Testis (tissue), 3 donors: ENCODE measurements around the gene PRODH. TPM values are rescaled to one million over a fixed set of nuclear protein-coding genes. Genes with fewer than 3 reads are reported as not detected.
"Not testable (repeated sequence)": the region's sequence is repeated elsewhere in the genome, so short reads cannot be mapped to it uniquely, and the experiment has no call there.

ENCODE experiments used
- DNase-seq: peaks from one replicate; pipeline ENCODE4 v3.0.0-alpha.2; 2019
- H3K27ac ChIP-seq, 2 donors: fragments of 200-600 bp; sonication (generic); one replicate each; pipeline ENCODE4 v1.5.1; 2019
- H3K27me3 ChIP-seq: fragments of 200-600 bp; sonication (generic); one replicate; pipeline ENCODE4 v1.5.1; 2019
- H3K36me3 ChIP-seq: fragments of 200-600 bp; sonication (generic); one replicate; pipeline ENCODE4 v1.5.1; 2017; ENCODE audit warnings: low read depth; ENCODE audit errors: missing control alignments
- H3K4me1 ChIP-seq: fragments of 200-600 bp; sonication (generic); one replicate; pipeline ENCODE4 v1.5.1; 2019
- H3K4me3 ChIP-seq, 2 donors: fragments of 200-600 bp; sonication (generic); one replicate each; pipeline ENCODE4 v1.5.1; 2017 to 2019
- H3K9me3 ChIP-seq: fragments of 200-600 bp; sonication (generic); one replicate; pipeline ENCODE4 v1.5.1; 2017
- POLR2A ChIP-seq: fragments of 450-650 bp; IDR thresholded peaks from one replicate; pipeline ENCODE4 v1.6.1; 2017; ENCODE audit warnings: antibody characterized with exemption, mild to moderate bottlenecking, moderate library complexity
- WGBS, 2 donors: methylation state at CpG; one replicate each; pipeline ENCODE4 v1.1.5; 2018; 5-methylcytosine and 5-hydroxymethylcytosine counted together
- intact Hi-C: fragments of 100-400 bp; cut with DNase I; formaldehyde crosslinking; loops from one replicate; pipeline ENCODE4 v1.15.1; 2023; ENCODE audit warnings: low total_unique reads
- polyA plus RNA-seq: library from polyadenylated mRNA; stranded (reverse); fragments of 350-450 nt; fragmentation: Illumina TruSeq; extraction: RNeasy Lipid Tissue Mini Kit (QIAGEN cat#74804); gene quantifications from one replicate; pipeline ENCODE4 v1.2.3, GENCODE V29; 2014; ENCODE audit warnings: low read depth, low replicate concordance; ENCODE audit not compliant: insufficient read depth
- total RNA-seq, 2 donors: library from RNA; depleted of rRNA; stranded (reverse); fragments of >200 nt; gene quantifications; one replicate each; pipeline ENCODE4 v1.2.3, GENCODE V29; 2016
- TF ChIP-seq, protein P1 (sequence below), 3 experiments: fragments of 450-650 bp in 2 of 3; fragments of 200-600 bp in 1 of 3; sonication (generic) in 1 of 3; IDR thresholded peaks; one replicate each; pipeline ENCODE4 v1.5.1; 2016 to 2019; ENCODE audit warnings: antibody characterized with exemption in 3 of 3, mild to moderate bottlenecking in 2 of 3, moderate library complexity in 1 of 3

PRODH gene
- total and polyA plus RNA-seq, 3 donors from 2014 or later, result 3.2 to 7.4 (median 5.6) TPM

DNA sequence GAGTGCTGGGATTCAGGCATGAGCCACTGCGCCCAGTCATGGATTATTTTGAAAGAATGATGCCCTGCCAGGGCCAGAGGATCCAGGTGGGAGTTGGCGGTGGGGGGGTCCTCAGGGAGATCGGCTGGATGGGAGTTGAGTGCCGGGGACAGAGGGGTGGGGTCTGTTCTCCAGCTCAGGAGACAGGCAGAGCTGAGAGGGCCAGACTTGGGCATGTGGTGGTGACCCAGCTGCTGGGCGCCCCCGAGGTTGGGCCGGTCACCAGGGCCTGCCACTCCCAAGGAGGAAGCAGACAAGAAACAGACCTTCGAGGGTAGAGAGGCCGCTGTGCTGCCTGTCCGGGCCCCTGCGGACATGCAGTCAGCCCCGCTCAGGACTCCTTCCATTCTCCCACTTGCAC is 11.8 kb upstream of the PRODH start:
- H3K9me3 ChIP-seq, result no peaks in the 10 kb centered on the region
- intact Hi-C loops, result no loop called here
- no peaks in the 10 kb centered on the region for H3K4me1 ChIP-seq
- no peak overlapping the region for H3K4me3 ChIP-seq
- H3K36me3 ChIP-seq, result no peaks in the 10 kb centered on the region
- no peak for DNase-seq
- no peaks in the 10 kb centered on the region for H3K27me3 ChIP-seq
- TF ChIP-seq, protein P1, sequence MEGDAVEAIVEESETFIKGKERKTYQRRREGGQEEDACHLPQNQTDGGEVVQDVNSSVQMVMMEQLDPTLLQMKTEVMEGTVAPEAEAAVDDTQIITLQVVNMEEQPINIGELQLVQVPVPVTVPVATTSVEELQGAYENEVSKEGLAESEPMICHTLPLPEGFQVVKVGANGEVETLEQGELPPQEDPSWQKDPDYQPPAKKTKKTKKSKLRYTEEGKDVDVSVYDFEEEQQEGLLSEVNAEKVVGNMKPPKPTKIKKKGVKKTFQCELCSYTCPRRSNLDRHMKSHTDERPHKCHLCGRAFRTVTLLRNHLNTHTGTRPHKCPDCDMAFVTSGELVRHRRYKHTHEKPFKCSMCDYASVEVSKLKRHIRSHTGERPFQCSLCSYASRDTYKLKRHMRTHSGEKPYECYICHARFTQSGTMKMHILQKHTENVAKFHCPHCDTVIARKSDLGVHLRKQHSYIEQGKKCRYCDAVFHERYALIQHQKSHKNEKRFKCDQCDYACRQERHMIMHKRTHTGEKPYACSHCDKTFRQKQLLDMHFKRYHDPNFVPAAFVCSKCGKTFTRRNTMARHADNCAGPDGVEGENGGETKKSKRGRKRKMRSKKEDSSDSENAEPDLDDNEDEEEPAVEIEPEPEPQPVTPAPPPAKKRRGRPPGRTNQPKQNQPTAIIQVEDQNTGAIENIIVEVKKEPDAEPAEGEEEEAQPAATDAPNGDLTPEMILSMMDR (IDR thresholded peaks at IDR 0.05), result no peak
- no peak overlapping the region for H3K27ac ChIP-seq
- 70 to 75% methylated on average over 11 to 12 of the region's 12 CpGs for WGBS, 2 donors

DNA sequence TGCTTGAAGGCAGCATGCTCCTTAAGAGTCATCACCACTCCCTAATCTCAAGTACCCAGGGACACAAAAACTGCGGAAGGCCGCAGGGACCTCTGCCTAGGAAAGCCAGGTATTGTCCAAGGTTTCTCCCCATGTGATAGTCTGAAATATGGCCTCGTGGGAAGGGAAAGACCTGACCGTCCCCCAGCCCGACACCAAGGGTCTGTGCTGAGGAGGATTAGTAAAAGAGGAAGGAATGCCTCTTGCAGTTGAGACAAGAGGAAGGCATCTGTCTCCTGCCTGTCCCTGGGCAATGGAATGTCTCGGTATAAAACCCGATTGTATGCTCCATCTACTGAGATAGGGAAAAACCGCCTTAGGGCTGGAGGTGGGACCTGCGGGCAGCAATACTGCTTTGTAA is 11.0 kb upstream of the PRODH start:
- H3K4me1 ChIP-seq, DNase-seq, H3K27me3 ChIP-seq, intact Hi-C loops, H3K9me3 ChIP-seq, H3K36me3 ChIP-seq, H3K4me3 ChIP-seq, H3K27ac ChIP-seq: not testable (repeated sequence)
- WGBS, 2 donors, result 68% methylated on average over 4 of the region's 9 CpGs; no CpG with 5 or more reads in 1 of the 2 donors

DNA sequence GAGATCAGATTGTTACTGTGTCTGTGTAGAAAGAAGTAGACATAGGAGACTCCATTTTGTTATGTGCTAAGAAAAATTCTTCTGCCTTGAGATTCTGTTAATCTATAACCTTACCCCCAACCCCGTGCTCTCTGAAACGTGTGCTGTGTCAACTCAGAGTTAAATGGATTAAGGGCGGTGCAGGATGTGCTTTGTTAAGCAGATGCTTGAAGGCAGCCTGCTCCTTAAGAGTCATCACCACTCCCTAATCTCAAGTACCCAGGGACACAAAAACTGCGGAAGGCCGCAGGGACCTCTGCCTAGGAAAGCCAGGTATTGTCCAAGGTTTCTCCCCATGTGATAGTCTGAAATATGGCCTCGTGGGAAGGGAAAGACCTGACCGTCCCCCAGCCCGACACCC is 2.6 kb upstream of the PRODH start:
- H3K27ac ChIP-seq, DNase-seq, H3K4me1 ChIP-seq, intact Hi-C loops, H3K4me3 ChIP-seq, H3K9me3 ChIP-seq, H3K27me3 ChIP-seq, H3K36me3 ChIP-seq: not testable (repeated sequence)
- 64% methylated on average over 5 of the region's 8 CpGs; no CpG with 5 or more reads in 1 of the 2 donors for WGBS, 2 donors

- DNase-seq, H3K36me3 ChIP-seq, H3K4me3 ChIP-seq, H3K9me3 ChIP-seq, H3K4me1 ChIP-seq, H3K27ac ChIP-seq, intact Hi-C loops, H3K27me3 ChIP-seq: not testable (repeated sequence)
- no CpG with 5 or more reads among the region's 7 CpGs for WGBS, 2 donors
These were observed 1.4 kb downstream of the PRODH start for GRCh38 chr22:18934688-18935087.

GRCh38 chr22:18933914-18934313 is 2.2 kb downstream of the PRODH start:
- Histone ChIP-seq H3K36me3 (no peaks in the 10 kb centered on the region), H3K4me1 (no peaks in the 10 kb centered on the region), H3K4me3 (no peak overlapping the region), H3K27me3 (no peaks in the 10 kb centered on the region), H3K9me3 (no peaks in the 10 kb centered on the region), H3K27ac (no peak overlapping the region)
- DNase-seq, result no peak
- TF ChIP-seq, protein P1 (IDR thresholded peaks at IDR 0.05), result no peak
- TF ChIP-seq POLR2A, result no peak
- intact Hi-C loops, result no loop called here
- no CpG with 5 or more reads among the region's 7 CpGs for WGBS, 2 donors

- no peak for DNase-seq
- H3K27ac ChIP-seq, result no peak overlapping the region
- H3K36me3 ChIP-seq, result no peaks in the 10 kb centered on the region
- no CpG with 5 or more reads among the region's 16 CpGs for WGBS, 2 donors
- H3K27me3 ChIP-seq, result no peaks in the 10 kb centered on the region
- no peaks in the 10 kb centered on the region for H3K9me3 ChIP-seq
- no peak for TF ChIP-seq POLR2A
- TF ChIP-seq, protein P1 (IDR thresholded peaks at IDR 0.05), result no peak
- H3K4me1 ChIP-seq, result no peaks in the 10 kb centered on the region
- intact Hi-C loops, result no loop called here
- no peak overlapping the region for H3K4me3 ChIP-seq
These were observed 4.0 kb downstream of the PRODH start for GRCh38 chr22:18931905-18932652.
